Measurements from ENCODE around the gene SLC45A3.

Gene SLC45A3

GRCh38 chr1:205719015-205719414 is 38.7 kb upstream of the SLC45A3 start:
- no peaks in the 10 kb centered on the region for H3K79me2 ChIP-seq
- H3K27ac ChIP-seq, result no peak overlapping the region
- no peaks in the 10 kb centered on the region for H3K36me3 ChIP-seq (ENCODE audit: control insufficient read depth, insufficient read depth, low read length)
- no peaks in the 10 kb centered on the region for H3K9me3 ChIP-seq (ENCODE audit: control insufficient read depth, low read length)
- no peak overlapping the region for H3K4me3 ChIP-seq (ENCODE audit: low read depth, low read length)
- TF ChIP-seq CTCF (IDR thresholded peaks at IDR 0.05), result no peak
- no peak overlapping the region for H2AFZ ChIP-seq
- H3K27me3 ChIP-seq (ENCODE audit: control insufficient read depth, insufficient read depth, low read length), result no peaks in the 10 kb centered on the region
- no peak overlapping the region for H3K4me2 ChIP-seq (ENCODE audit: low read length)
- no peak overlapping the region for H3K9ac ChIP-seq
- no peaks in the 10 kb centered on the region for H3K4me1 ChIP-seq

GRCh38 chr1:205716371-205717132 is 36.2 kb upstream of the SLC45A3 start:
- no peak overlapping the region for H3K4me2 ChIP-seq (ENCODE audit: low read length)
- H3K27me3 ChIP-seq (ENCODE audit: control insufficient read depth, insufficient read depth, low read length), result no peaks in the 10 kb centered on the region
- H3K9ac ChIP-seq, result no peak overlapping the region
- no peaks in the 10 kb centered on the region for H3K79me2 ChIP-seq
- H3K4me1 ChIP-seq, result no peaks in the 10 kb centered on the region
- no peak overlapping the region for H2AFZ ChIP-seq
- H3K4me3 ChIP-seq (ENCODE audit: low read depth, low read length), result no peak overlapping the region
- no peak overlapping the region for H3K27ac ChIP-seq
- no peaks in the 10 kb centered on the region for H3K36me3 ChIP-seq (ENCODE audit: control insufficient read depth, insufficient read depth, low read length)
- no peaks in the 10 kb centered on the region for H3K9me3 ChIP-seq (ENCODE audit: control insufficient read depth, low read length)
- TF ChIP-seq CTCF (IDR thresholded peaks at IDR 0.05), result no peak

- H3K27me3 ChIP-seq (ENCODE audit: control insufficient read depth, insufficient read depth, low read length), result no peaks in the 10 kb centered on the region
- no peak overlapping the region for H2AFZ ChIP-seq
- no peak overlapping the region for H3K9ac ChIP-seq
- no peaks in the 10 kb centered on the region for H3K9me3 ChIP-seq (ENCODE audit: control insufficient read depth, low read length)
- TF ChIP-seq CTCF (IDR thresholded peaks at IDR 0.05), result no peak
- no peak overlapping the region for H3K27ac ChIP-seq
- peaks cover 3% of the 10 kb centered on the region for H3K4me1 ChIP-seq
- H3K36me3 ChIP-seq (ENCODE audit: control insufficient read depth, insufficient read depth, low read length), result no peaks in the 10 kb centered on the region
- H3K4me2 ChIP-seq (ENCODE audit: low read length), result no peak overlapping the region
- H3K79me2 ChIP-seq, result no peaks in the 10 kb centered on the region
- H3K4me3 ChIP-seq (ENCODE audit: low read depth, low read length), result no peak overlapping the region
Measured at GRCh38 chr1:205715628-205716027, 35.3 kb upstream of the SLC45A3 start.

DNA sequence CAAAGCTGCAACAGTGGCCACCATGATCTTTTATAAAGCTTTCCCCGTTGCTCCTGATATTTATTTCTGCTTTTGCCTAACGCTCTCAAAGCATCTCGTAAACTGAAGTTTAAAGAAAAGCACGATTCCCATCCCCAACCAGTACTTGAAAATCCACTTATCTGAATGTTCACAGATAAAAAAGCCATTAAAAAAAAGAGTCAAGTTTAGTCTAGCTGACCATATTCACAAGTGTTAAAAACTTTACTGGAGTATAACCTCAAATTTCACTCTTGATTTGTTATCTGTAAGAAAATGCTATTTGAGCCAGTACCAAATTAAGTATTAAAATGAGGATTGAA is 34.6 kb upstream of the SLC45A3 start:
- Histone ChIP-seq H2AFZ (no peak overlapping the region), H3K79me2 (no peaks in the 10 kb centered on the region), H3K4me2 (ENCODE audit: low read length) (no peak overlapping the region), H3K4me3 (ENCODE audit: low read depth, low read length) (no peak overlapping the region), H3K27me3 (ENCODE audit: control insufficient read depth, insufficient read depth, low read length) (no peaks in the 10 kb centered on the region), H3K4me1 (peaks cover 3% of the 10 kb centered on the region), H3K36me3 (ENCODE audit: control insufficient read depth, insufficient read depth, low read length) (no peaks in the 10 kb centered on the region), H3K9ac (no peak overlapping the region), H3K9me3 (ENCODE audit: control insufficient read depth, low read length) (no peaks in the 10 kb centered on the region), H3K27ac (no peak overlapping the region)
- no peak for TF ChIP-seq CTCF (IDR thresholded peaks at IDR 0.05)
